Skeletal muscle cell (primary cell): ENCODE measurements around the gene ADARB2.

Experiments used
- DNase-seq: peaks from one replicate; pipeline ENCODE4 v3.0.0-alpha.2; 2010; ENCODE audit warnings: low read depth
- H3K4me3 ChIP-seq: 2 replicates; pipeline ENCODE4 v1.5.1; 2011; ENCODE audit warnings: low read depth, mild to moderate bottlenecking, control low read depth, low read length, moderate library complexity

Gene ADARB2

GRCh38 chr10:1281405-1281782, 455.9 kb downstream of the ADARB2 start:
- DNase-seq: no peak
- no peak overlapping the region for H3K4me3 ChIP-seq

GRCh38 chr10:1280466-1281404, 456.6 kb downstream of the ADARB2 start:
- no peak overlapping the region for H3K4me3 ChIP-seq
- DNase-seq: no peak

- DNase-seq: no peak
- H3K4me3 ChIP-seq: no peak overlapping the region
Measured at GRCh38 chr10:1278306-1278705, 459.0 kb downstream of the ADARB2 start.

- no peak for DNase-seq
- H3K4me3 ChIP-seq: no peak overlapping the region
Measured at GRCh38 chr10:1274701-1275544, 462.4 kb downstream of the ADARB2 start.

DNA sequence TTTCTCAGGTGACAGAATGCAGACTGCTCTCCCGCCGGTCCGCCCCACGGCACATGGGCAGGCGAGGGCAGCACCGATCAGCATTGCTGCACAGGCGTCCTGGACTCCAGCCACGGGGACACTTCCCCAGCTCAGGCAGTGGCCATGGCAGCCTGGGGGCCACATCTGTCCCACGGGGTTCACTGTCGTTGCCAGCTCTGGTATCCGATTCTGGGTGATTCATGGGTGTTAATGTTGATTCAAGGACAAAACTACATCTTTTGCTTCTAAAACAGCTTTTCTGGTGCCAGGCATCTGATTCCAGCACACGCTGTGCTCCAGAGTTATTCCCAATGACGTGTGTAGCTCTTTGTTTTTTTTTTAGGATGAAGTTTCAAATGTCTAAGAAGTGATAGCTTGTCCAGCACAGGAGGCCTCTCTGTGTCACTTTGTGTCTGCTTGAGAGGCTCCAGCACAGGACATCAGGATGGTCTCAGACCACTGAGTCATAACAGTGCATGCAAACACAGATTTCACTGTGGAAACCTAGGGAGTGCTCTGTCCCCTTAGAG, 463.1 kb downstream of the ADARB2 start:
- no peak for DNase-seq

GRCh38 chr10:1273372-1274105, 463.8 kb downstream of the ADARB2 start:
- DNase-seq: no peak
- H3K4me3 ChIP-seq: no peak overlapping the region

More for the DNA sequence above, 463.1 kb downstream of the ADARB2 start:
- no peak overlapping the region for H3K4me3 ChIP-seq

- H3K4me3 ChIP-seq: no peak overlapping the region
- no peak for DNase-seq
Measured at GRCh38 chr10:1272777-1273161, 464.6 kb downstream of the ADARB2 start.

GRCh38 chr10:1272079-1272776, 465.1 kb downstream of the ADARB2 start:
- no peak overlapping the region for H3K4me3 ChIP-seq
- DNase-seq: no peak

GRCh38 chr10:1270906-1271305, 466.4 kb downstream of the ADARB2 start:
- H3K4me3 ChIP-seq: no peak overlapping the region
- DNase-seq: no peak

DNA sequence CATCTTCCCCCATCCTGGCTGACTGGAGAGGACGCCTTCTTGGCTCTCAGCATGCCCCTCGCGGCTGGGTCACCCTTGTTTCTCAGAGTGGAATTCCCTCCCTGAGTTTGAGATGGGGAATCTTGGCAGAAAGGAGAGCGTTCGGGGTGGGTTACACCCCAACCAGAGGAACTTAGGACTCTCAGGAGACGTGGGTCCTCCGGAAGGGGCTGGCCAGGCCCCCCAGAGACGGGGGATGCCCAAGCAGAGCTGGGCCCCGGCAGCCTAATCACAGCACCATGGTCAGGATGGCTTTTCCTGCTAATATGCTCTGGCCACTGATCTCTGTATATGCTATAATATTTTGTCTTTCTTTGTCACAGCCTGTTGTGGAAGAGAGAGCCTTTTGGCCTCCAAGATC, 466.8 kb downstream of the ADARB2 start:
- no peak overlapping the region for H3K4me3 ChIP-seq
- DNase-seq: no peak

DNA sequence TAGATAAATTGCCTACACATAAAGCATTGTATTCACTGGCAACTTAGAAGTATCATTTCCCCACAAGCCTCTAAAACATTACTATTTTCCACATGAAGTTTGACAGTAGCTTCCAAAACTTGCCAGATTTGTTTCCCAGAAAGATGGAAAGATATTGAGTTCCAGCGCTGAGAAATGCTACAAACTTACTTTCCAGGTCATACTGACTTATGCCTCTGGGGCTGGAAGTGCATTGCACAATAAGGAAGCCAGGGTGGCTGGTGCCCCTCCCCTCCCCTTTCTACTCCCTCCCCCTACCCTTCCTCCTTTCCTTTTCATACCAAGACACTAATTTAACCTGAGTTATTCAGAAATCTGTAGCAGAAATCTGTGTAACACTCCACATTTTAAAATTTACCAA, 468.5 kb downstream of the ADARB2 start:
- DNase-seq: no peak
- H3K4me3 ChIP-seq: no peak overlapping the region

- DNase-seq: no peak
- no peak overlapping the region for H3K4me3 ChIP-seq
Measured at GRCh38 chr10:1267568-1267967, 469.8 kb downstream of the ADARB2 start.

DNA sequence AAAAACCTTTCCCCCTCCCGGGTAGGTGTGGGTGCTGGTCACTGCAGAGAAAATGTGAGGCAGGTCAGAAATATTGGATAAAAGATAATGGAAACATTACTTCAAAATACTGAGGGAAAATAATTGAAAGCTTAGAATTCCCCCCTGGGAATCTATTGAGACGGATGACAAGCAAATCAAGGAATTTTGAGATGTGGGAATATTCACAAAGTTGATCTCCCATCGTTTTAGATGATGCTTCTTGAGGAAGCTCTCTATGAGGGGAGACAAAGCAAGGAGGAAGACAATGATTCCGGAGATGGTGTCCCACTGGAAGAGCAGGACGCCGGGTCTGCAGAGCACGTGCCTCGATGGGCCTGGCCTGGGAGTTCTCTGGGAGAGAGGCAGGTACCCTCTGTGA, 470.2 kb downstream of the ADARB2 start:
- H3K4me3 ChIP-seq: no peak overlapping the region
- DNase-seq: no peak

DNA sequence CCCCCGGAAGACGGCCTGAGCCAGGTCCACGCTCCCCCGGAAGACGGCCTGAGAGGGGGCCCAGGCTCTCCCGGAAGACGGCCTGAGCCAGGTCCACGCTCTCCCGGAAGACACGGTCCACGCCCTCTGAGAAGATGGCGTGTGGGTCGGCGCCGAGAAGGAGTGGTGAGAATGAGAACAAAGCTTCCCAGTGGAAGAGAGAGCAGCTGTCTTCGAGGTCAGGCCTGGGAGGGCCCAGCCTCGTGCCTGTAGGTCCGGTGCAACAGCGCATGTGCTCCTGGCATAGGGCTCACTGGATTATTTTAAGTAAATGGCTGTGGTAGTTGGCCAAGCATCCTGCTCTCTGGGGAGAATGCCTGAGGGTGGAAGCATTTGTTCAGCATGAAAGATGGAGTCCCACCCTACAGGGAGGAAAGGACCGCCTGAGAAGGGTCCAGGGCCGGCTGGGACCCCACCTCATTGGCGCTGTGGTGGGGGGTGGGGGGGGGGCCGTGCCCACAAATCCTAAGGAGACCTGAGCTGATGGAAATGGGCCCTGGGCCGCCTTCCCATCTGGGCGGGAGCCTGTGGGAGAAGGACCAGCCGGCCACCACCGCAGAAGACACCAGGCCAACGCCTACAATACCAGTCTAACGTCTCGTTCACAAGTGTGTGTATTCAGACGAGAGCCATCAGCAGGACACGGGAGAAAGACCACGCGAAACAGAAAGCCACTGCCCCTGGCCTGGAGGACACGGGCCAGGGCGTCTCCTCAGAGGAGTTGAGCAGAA, 471.1 kb downstream of the ADARB2 start:
- no peak overlapping the region for H3K4me3 ChIP-seq
- no peak for DNase-seq

GRCh38 chr10:1264001-1264400, 473.3 kb downstream of the ADARB2 start:
- H3K4me3 ChIP-seq: no peak overlapping the region
- no peak for DNase-seq

DNA sequence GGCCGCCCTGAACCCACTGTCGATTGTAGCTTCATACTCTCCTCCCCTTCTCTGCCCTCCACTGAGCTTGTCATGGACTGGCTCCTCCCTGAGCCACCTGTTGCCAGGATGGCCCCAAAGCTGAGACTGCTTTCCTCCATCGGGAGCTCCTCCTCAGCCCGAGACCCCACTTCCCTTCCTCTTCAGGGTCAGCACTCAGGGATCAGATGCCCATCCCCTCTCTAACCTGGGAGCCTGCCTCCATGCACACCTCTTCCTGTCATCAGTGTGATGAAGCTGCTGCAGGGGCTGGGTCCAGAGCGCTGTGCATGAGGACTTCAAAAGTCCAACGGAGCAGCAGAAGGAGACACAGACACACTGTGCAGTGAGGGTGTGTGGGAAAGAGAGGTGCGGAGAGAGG, 480.1 kb downstream of the ADARB2 start:
- H3K4me3 ChIP-seq: no peak overlapping the region
- no peak for DNase-seq

DNA sequence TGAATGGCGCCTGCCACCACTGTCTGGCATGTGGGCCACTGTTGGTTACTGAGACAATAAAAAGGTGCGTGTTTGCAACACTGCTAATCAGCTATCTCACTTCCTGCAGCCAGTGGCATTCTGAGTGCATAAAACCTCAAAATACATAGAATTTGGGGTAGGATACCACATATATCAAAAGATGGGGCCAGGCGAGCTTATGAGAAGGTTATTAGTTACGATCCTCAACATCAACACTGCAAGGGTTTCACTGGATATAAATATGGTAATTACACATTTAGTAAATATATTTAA, 480.9 kb downstream of the ADARB2 start:
- no peak overlapping the region for H3K4me3 ChIP-seq
- no peak for DNase-seq

DNA sequence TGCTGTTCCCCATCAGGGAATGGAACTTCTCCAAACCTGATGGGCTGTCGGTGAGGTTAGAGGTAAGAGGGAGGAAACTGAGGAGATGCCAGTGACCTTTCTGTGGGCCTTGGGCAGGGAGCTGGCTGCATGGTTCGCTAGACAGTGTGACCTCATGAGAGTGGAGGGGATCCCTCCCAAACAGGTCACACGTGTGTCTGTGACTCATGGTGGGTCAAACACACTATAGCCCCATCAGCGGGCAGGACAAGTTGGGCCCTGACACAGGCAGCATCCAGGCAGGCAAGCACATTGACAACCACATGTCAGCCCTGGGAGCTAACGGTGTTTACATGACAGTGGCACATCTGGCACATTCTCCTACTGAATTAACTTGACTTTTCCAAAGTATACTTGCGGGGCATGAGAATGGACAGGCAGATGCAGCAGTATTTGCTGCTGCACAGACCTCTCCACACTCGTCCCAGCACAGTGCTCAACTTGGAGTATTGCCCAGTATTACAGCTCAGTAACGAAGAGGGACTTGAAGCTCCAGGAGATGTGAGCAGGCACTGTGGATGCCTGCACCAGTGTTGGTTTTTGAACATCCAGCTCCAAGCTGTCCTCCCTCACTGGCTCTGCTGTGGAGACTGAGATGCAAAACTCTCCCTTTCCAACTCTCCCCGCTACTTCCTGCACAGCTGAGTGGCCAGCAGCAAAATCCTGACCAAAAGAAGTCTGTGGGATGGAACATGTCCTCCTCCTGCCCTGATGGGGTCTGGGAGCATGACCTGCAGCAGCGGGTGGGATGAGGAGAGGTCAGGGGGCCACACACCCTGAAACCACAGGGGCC, 481.5 kb downstream of the ADARB2 start:
- no peak for DNase-seq
- H3K4me3 ChIP-seq: no peak overlapping the region
